Limb (tissue), 2 donors: ENCODE data around the gene ZDHHC6.
"Not testable (repeated sequence)": the region's sequence is repeated elsewhere in the genome, so short reads cannot be mapped to it uniquely, and the experiment has no call there.

Source experiments
- DNase-seq, 2 donors: peaks; one replicate each; pipeline ENCODE4 v3.0.0-alpha.2; 2016; ENCODE audit errors: extremely low spot score in 2 of 2

The ZDHHC6 gene

GRCh38 chr10:112446055-112446854 lies 459 bp downstream of the ZDHHC6 start:
- no peak for DNase-seq

GRCh38 chr10:112442063-112442462 lies 4.7 kb downstream of the ZDHHC6 start:
- DNase-seq, result no peak

DNA sequence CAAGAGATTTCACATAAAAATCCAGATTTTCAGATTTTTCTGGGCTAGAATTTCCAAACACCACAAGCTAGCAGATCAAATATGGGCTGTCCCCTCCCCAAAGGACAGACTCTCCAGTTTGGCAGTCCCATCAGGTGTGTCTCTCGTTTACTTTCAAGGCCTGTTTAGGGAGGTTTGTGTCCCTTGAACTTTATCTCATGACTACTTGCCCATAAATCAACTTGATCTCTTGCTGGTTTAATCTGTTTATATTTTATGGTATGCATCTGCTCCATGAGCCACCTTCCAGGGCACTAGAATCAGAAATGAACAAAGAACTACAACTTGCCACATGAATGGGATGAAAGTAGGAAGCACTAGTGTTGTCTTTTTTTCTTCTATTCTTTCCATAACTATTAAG lies 5.2 kb downstream of the ZDHHC6 start:
- no peak for DNase-seq

- no peak for DNase-seq
Measured at GRCh38 chr10:112438356-112438755, 8.4 kb downstream of the ZDHHC6 start.

GRCh38 chr10:112434988-112435619 lies 11.6 kb downstream of the ZDHHC6 start:
- DNase-seq, result peak in 1 of 2 donors; percentile 51

DNA sequence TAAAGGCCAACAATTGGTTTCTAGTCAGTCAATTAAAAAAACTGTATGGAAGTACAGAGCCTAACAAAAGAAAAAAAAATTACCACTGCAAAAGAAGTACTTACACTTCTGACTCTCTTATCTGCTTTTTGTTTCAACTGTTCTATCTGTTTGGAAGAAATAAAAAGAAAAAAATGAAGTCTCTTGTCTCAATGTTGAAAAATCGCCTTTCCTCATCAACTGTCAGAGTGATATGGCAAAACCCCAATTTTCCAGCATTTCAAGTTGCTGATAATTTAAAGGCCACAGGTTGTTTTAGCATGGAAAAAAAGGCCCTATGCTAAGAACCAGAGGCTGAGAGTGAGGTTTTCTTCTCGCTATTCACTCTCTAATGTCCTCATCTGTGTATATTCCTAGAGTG lies 13.6 kb downstream of the ZDHHC6 start:
- no peak for DNase-seq

- DNase-seq, result no peak
Measured at GRCh38 chr10:112429654-112430230, 17.0 kb downstream of the ZDHHC6 start.

DNA sequence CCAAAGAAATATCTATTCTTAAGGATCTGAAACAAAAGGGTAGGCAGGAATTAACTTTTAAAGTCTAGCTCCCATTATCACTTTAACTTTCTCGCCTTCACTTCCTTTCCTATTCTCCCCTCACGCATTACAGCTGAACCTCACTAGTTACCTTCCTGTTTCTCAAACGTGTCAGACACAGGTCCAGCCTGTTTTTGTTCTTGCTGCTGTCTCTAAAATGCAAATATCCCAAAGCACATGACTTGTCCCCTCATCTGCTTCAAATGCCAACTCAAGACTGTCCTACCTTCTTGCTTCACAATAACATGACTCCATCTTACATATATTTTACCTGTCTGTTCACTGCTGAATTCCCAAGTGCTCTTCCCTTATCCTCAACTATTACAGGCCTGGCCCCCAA lies 17.6 kb downstream of the ZDHHC6 start:
- DNase-seq, result no peak

GRCh38 chr10:112426111-112426510 lies 20.6 kb downstream of the ZDHHC6 start:
- no peak for DNase-seq

DNA sequence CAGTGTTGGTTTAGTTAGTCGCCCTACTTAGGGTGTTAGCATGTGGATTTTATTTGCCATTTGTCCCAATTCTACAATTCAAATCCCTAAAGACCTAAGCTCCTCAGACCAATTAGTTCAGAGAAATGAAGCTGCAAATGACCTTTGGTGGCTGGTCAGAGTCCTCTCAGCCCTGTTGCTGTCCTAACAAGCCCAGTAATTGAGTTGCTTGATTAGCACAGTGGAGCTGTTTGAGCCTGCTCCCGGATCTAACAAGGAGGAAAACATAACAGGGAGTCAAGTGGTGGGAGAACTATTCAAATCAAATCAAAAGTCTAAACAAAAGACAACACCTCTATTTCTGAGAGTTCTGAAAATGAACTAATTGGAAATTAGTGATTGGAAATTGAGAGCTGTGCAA lies 22.1 kb downstream of the ZDHHC6 start:
- DNase-seq, result no peak

GRCh38 chr10:112421731-112422130 lies 25.0 kb downstream of the ZDHHC6 start:
- no peak for DNase-seq

- DNase-seq, result no peak
Measured at GRCh38 chr10:112412696-112413095, 34.0 kb downstream of the ZDHHC6 start.

DNA sequence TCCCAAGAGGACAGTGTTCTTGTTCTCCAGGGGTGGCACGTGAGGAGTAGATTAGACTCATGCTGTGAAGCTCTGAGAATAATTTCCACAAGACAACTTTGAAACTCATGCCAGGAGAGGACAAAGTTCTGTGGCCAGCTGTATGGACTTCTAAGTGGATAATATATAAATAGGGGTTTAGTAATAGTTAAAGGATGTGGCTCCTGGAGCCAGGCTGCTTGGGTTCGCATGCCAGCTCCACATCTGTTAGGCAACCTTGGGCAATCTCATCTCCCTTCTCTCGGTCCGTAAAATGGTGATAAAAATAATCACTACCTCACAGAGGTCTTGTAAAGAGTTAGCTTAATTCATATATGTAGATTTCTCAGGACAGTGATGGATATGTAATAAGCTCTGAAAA lies 37.0 kb downstream of the ZDHHC6 start:
- no peak for DNase-seq

DNA sequence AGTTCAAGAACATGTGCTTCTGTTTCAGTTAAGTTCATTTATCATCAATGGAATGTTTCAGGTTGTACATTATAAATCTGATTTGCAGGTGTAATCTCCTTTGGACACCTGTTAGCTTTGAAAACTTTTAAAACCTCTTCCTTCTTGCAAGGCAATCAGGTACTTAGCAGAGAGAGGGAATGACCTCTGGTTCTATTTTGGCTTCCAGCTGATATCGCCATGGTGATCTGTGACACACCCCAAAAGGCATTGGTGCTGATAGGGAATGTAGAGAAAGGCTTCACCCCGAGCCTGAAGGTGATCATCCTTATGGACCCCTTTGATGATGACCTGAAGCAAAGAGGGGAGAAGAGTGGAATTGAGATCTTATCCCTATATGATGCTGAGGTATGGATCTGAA lies 37.4 kb downstream of the ZDHHC6 start:
- no peak for DNase-seq

DNA sequence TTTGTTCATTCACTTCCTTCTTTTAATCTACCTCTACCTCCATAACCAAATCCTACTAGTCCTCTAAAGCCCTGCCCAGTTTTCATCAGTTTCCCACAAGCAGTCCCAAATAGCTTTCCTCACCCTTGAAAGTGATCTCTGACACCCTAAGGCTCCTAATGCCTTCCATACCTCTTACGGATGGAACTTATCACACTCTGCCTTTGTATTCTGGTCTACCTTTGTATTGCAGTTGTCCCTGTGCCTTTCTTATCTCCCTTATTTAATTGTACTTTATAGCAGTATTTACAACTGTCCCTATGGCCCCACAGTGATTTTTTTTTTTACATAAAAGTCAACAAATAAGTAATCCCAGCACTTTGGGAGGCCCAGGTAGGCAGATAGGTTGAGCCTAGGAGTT lies 39.0 kb downstream of the ZDHHC6 start:
- DNase-seq, result no peak

DNA sequence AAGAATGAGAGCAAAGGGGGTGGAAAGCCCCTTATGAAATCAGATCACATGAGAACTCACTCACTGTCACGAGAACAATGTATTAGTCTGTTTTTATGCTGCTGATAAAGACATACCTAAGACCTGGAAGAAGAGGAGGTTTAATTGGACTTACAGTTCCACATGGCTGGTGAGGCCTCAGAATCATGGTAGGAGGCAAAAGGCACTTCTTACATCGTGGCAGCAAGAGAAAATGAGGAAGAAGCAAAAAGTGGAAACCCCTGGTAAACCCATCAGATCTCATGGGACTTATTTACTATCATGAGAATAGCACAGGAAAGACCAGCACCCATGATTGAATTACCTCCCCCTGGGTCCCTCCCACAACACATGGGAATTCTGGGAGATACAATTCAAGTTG lies 39.9 kb downstream of the ZDHHC6 start:
- DNase-seq, result not testable (repeated sequence)

DNA sequence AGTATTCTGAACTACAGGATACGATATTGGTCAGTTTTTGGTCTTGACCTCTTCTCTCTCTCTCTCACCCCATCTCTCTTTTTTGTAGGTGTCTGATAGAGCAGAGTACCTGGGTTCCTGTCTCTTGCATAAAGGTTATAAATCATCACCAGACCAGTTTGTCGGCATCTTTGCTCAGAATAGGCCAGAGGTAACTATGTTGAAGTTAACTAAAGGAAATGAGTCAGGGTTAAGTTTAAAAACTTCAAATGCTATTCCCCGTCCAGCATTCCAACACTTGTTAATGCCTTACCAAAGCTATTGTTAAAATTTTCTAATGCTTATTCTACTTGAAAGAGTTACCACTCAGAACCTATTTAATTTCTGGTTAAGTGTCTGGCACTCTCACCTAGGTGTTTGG lies 42.1 kb downstream of the ZDHHC6 start:
- no peak for DNase-seq

GRCh38 chr10:112402917-112403316 lies 43.8 kb downstream of the ZDHHC6 start:
- no peak for DNase-seq

- no peak for DNase-seq
Measured at GRCh38 chr10:112397592-112397991, 49.1 kb downstream of the ZDHHC6 start.

GRCh38 chr10:112395809-112396530 lies 50.7 kb downstream of the ZDHHC6 start:
- no peak for DNase-seq

- DNase-seq, result no peak
Measured at GRCh38 chr10:112394475-112394875, 52.2 kb downstream of the ZDHHC6 start.

DNA sequence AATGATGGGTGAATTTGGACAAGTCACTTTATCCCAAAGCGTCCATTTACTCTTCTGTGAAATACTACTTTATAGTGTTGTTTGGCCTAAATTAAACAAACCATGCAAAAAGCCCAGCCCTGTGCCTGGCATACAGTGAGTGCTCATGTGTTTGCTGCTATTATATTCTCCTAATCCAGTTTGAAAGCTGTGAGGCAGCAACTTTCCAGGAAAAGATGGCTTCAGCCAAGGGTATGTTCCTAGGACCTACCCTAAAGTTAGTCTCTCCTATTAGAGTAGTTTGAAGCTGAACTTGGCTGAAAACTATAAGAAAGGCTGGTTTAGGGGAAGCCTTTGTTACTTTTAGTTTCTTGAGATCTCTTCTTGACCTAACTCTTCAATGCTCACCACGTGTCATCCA lies 52.9 kb downstream of the ZDHHC6 start:
- DNase-seq, result no peak
